ENCODE results near the gene GRIN1.
A peak's percentile ranks its signal among the peaks of the same experiment; 100 is the strongest.
"Not testable (repeated sequence)": the region's sequence is repeated elsewhere in the genome, so short reads cannot be mapped to it uniquely, and the experiment has no call there.

GRIN1 gene

DNA sequence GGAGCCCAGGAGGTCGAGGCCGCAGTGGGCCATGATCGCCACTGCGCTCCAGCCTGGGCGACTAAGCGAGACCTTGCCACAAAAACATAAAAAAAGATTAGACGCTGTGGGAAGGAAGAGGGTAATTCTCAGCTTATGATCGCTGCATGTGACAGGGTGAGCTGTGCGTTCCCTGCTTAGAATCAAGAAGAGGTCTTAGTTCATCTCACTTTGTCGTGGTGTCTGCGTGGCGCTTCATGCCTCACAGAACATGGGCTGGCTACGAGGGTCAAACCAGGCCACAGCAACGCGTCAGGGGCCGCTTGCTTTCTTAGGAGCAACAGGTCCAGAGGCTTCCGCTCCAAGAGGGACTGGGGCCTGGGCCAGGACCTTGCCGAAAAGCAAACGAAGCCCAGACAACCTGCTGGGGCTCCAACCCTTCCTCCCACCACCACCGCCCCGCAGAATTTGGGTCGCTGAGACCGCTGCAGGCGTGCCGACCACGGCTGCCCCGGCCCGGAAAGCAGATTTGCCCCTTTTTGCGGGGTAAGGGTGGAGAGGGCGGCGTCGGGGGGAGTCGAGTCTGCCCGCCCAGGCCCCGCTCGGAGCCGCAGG lies 10.0 kb upstream of the GRIN1 start:
- no peak for DNase-seq (ENCODE audit: low read depth)

- DNase-seq (ENCODE audit: low read depth): peak; percentile 87
Observed at GRCh38 chr9:137129456-137130175, 9.3 kb upstream of the GRIN1 start.

DNA sequence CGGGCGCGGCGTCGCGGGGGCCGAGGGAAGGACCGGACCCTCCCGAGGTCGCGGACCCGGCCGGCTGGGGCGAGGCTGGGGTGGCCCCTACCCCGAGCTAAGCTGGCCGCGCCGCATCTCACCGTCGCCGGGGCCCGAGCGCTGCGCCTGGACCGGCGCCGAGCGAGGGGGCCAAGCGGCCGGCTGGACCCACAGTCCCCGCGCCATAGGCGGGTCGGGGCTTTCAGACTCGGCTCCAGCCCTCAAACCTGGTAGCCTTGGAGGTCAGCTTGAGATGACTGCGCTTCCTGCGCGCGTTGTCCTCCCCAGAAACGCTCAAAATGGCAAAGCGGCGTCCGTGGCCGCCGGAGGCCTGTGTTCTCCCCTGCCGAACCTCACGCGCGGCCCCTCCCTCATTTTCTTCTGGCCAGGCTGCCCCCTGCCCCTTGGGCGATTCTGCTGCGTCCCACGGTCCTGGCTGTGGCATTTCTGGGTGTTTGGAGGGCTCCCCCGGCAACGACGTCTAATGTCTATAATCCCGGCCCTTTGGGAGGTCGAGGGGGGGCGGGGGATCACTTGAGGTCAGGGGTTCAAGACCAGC lies 8.7 kb upstream of the GRIN1 start:
- no peak for DNase-seq (ENCODE audit: low read depth)

DNA sequence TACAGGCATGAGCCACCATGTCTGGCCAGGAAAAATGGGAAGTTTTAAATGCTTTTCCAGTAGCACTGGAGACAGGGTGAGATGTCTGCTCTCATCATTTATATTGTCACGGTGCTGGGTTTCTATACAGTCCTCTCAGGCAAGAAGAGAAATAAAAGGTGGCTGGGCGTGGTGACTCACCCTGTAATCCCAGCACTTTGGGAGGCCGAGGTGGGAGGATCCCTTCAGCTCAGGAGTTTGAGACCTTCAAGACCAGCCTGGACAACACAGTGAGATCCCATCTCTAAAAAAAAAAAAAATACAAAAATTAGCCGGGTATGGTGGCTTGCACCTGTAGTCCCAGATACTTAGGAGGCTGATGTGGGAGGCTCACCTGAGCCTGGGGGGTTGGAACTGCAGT lies 4.8 kb upstream of the GRIN1 start:
- no peak for DNase-seq (ENCODE audit: low read depth)

- not testable (repeated sequence) for DNase-seq (ENCODE audit: low read depth)
Observed at GRCh38 chr9:137135154-137135553, 3.8 kb upstream of the GRIN1 start.

- DNase-seq (ENCODE audit: low read depth): no peak
Observed at GRCh38 chr9:137136261-137136880, 2.6 kb upstream of the GRIN1 start.

DNA sequence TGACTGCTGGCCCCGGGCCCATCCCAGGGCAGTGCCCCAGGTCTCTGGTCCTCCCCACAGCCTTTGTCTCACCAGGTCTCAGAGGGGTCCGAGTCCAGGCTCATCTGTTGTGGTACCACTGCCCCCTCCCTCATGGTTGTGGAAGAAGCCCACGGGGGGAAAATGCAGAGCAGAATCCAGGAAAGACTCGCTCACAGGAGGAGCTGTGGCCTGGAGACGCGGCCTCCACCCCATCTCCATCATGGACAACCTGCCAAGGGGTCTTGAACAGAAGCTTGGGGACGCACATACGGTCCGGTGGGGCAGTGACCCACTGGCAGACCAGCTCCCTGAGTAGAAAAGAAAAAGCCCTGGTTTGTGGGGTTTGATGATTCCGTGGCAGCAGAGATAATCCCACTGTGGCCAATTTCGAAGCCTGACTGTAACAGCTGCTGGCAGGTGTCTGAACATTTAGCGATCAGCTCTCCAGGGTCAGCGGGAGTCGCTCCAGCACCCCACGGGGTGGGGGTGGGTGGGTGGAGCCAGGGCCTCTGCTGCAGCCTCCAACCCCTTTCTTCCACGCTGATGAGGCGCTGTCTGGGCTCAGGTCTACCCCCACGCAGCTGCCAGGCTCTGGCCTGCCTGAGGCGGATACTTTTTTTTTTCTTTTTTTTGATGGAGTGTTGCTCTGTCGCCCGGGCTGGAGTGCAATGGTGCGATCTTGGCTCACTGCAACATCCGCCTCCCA lies 1.9 kb upstream of the GRIN1 start:
- DNase-seq (ENCODE audit: low read depth): no peak

DNA sequence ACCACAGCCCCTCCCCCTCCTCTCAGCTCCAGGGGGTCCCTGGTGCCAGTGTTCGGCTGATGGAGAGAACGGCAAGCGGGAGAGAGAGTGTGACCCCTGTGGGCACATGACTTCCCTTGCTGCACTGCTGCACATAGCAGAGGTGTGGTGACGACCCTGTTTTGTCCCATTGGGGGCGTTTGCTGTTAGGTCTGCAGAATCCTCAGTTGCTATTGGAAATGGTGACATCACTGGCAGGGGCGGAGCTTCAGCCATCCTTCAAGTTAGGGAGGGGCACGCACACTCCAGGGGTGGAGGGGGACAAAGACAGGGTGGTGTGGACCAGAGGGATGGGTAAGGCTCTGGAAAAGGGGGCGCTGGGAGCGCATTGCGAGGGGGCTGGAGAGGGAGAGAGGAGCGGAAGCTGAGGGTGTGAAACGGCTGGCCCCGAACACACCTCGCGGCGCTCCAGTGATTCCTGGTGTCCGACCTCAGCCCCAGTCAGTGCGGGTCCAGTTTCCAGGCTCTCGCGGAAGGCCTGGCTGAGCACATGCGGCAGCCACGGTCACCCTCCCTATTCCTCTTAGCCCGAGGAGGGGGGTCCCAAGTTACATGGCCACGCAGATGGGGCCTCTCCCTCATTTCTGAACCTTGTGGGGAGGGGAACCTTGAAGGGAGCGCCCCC lies 764 bp upstream of the GRIN1 start:
- DNase-seq (ENCODE audit: low read depth): no peak

GRCh38 chr9:137139468-137140150 lies 655 bp downstream of the GRIN1 start:
- no peak for DNase-seq (ENCODE audit: low read depth)

DNA sequence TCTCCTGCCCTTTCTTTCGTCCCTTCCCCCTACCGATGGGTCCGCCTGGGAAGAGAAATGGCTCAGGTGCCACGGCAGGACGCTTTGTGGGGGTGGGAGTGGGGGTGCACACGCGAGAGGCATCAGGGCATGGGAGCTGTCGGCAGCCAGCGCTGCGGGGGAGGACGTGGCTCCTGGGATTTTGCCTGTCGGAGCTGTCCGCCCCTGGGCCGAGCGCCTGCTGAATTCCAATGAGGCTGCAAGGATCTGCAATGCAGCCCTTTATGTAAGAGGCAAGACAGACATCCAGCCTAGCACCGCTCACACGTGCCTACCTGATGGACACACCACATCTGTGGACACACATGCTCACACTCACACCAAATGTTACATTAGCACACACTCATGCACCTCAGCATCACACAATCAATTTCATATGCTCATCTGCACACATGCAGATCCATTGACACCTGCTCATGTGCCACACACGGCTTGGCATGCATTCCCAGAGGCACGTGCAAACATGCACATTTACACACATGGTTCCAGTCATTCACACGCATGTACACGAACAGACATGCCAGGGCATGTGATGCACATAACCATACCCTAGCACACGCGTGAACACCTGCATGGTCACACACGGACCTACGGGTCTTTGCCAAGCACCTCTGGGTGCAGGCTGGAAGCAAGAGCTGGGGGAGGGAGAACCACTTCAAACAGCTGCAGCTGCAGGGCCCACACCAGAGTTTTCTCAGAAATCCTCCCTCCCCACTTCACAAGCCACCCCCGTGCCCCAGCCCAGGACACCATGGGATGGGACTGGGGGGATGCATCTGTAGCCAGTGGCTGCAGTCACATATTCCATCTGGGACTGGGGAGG lies 1.4 kb downstream of the GRIN1 start:
- no peak for DNase-seq (ENCODE audit: low read depth)

DNA sequence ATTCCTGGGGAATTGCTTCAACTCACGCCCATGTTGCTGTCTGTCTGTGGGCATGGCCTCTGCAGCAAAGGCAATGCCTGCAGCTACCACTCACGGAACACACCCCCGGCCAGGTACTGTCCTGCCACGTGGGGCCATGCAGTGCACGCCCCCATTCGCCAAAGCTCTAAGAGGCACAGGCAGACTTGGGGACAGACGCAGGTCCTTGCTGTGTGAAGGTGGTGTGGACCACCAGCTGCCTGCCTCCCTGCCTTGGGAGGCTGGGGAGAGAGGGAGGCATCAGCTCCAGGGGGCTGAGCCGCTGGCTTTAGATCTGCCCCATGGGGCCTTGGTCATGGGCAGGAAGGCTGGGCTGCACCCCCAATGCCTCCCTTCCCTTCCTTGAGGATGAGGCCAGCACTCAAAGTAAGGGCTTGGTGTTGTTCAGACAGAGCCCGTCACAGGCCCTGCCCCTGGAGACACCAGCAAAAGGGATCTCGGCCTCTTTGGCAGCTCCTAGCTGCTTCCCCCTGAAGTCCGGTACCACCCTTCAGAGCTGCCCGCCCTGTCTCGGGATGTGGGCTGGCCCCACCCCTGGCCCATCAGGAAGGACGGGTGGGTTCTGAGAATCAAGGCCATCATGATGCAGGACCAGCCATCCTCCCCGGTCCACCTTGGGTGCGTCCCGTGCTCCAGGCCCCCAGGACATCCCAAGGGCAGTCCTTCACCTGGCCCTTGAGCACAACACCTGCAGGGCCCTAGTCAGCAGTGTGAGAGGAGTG lies 2.3 kb downstream of the GRIN1 start:
- no peak for DNase-seq (ENCODE audit: low read depth)

- DNase-seq (ENCODE audit: low read depth): no peak
Observed at GRCh38 chr9:137141976-137142936, 3.3 kb downstream of the GRIN1 start.

GRCh38 chr9:137143459-137143858 lies 4.5 kb downstream of the GRIN1 start:
- DNase-seq (ENCODE audit: low read depth): no peak

- no peak for DNase-seq (ENCODE audit: low read depth)
Observed at GRCh38 chr9:137145731-137146526, 7.0 kb downstream of the GRIN1 start.

DNA sequence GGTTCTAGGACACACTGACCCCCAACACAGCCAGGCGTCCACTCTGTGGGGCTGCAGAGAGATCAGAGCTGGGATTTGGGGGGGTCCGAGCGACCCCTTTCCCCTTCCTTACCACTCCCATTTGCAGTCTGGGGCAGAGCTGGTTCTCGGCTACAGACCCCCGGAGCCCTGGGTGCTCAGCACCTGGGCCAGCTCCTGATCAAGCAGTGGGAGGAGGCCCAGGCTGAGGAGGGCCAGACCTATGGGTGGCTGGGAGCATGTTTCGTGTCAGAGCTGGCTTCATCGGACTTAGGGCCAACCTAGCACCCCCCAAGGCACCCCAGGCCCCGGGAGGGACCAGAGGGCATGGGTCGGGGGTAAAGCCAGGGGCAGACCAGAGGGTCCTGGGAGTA lies 7.6 kb downstream of the GRIN1 start:
- DNase-seq (ENCODE audit: low read depth): no peak

- DNase-seq (ENCODE audit: low read depth): no peak
Observed at GRCh38 chr9:137147091-137147792, 8.3 kb downstream of the GRIN1 start.

DNA sequence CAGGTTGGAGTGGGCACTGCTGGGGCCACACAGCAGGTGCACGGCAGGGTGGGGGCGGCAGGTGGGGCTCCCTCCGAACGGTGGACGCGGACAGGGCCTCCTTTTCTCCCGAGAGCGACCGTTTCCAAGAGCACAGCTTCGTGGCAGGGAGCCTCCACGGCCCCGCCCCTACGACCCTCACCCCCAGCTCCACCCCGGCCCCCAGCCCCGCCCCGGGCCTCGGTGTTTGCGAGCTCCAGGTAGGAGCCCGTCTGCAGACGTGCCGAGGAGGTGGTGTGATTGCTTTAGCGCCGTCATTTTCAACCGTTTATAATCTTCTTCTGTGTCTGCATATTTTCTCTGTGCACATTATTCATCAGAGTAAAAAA lies 8.8 kb downstream of the GRIN1 start:
- DNase-seq (ENCODE audit: low read depth): no peak

All from activated T-helper 9 cell treated with anti-CD3 and anti-CD28 coated beads, Interleukin-2, amount 50 U/mL, for 16 hours (primary cell).